Activated B cell treated with CpG ODN at 0.5 μM for 24 hours (primary cell): ENCODE measurements around the gene MBNL1. TPM values are rescaled to one million over a fixed set of nuclear protein-coding genes. Genes with fewer than 3 reads are reported as not detected.

Experiments used
- ATAC-seq: fragments of 200-7000 bp; cut with Tn5 transposase; one replicate; pipeline ENCODE4 v1.10.0; 2021; ENCODE audit warnings: low read depth, mild to moderate bottlenecking, moderate library complexity
- CTCF ChIA-PET: fragments of 350-600 bp; sonication (Branson Sonifier 250); formaldehyde crosslinking; loops from one replicate; lab custom pipeline; 2021; ENCODE audit warnings: antibody characterized with exemption; lab: Charles Lee
- POLR2A ChIA-PET: fragments of 350-600 bp; sonication (Branson Sonifier 250); formaldehyde crosslinking; loops from one replicate; lab custom pipeline; 2021; ENCODE audit warnings: antibody characterized with exemption; lab: Charles Lee
- DNase-seq: peaks from one replicate; pipeline ENCODE4 v3.0.0; 2022
- H3K27ac Mint-ChIP-seq: one replicate; pipeline ENCODE4 v1.8.0; 2020; ENCODE audit warnings: mixed read lengths
- H3K27me3 Mint-ChIP-seq: one replicate; pipeline ENCODE4 v1.8.0; 2021; ENCODE audit warnings: mixed read lengths
- H3K36me3 Mint-ChIP-seq: one replicate; pipeline ENCODE4 v1.8.0; 2021; ENCODE audit warnings: low read depth, mixed read lengths
- H3K4me1 Mint-ChIP-seq: one replicate; pipeline ENCODE4 v1.8.0; 2021; ENCODE audit warnings: mixed read lengths
- H3K4me3 Mint-ChIP-seq: one replicate; pipeline ENCODE4 v1.8.0; 2020; ENCODE audit warnings: mild to moderate bottlenecking, mixed read lengths
- H3K9me3 Mint-ChIP-seq: one replicate; pipeline ENCODE4 v1.8.0; 2020; ENCODE audit warnings: mixed read lengths
- intact Hi-C: fragments of 100-400 bp; cut with micrococcal nuclease; formaldehyde crosslinking; loops from one replicate; pipeline ENCODE4 v1.15.1; 2024
- total RNA-seq: library from RNA; stranded (reverse); gene quantifications from 2 replicates; pipeline ENCODE4 v1.2.3, GENCODE V29; 2022
- TF ChIP-seq, protein P1 (sequence below): fragments of 200-600 bp; IDR thresholded peaks from one replicate; pipeline ENCODE4 v1.8.0; 2022; ENCODE audit warnings: antibody characterized with exemption, mild to moderate bottlenecking

Gene MBNL1
- total RNA-seq, 1 donor from 2014 or later: 561 TPM

DNA sequence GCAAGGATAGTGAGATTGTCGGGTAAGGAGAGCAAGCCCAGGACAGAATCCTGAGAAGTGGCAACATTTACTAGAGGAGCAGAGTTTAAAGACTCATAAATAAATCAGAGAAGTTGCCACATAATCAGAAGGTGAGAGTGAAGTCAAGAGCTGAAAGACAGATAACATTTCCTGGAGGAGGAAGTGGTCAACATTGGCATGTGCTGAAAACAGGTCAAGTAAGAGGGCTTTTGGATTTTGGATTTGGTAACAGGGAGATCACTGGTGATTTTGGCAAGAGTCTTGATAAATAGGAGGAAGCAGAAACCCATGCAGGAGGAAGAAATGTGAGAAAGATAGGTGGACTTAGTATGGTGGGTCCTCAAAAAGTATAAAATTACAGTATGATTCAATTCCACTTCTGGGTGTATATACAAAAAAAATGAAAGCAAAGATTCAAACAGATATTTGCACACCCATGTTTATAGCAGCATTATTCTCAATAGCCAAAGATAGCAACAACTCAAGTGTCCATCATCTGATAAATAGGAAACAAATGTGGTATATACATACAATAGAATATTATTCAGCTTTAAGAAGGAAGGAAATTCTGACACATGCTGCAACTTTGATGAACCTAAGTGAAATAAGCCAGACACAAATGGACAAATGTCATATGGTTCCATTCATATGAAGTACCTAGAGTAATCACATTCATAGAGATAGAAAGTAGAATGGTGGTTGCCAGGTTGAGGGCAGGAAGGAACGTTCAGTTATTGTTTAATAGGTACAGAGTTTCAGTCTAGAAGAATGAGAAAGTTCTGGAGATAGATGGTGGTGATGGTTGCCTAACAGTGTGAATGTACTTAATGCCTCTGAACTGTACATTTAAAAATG lies 27.3 kb upstream of the MBNL1 start:
- DNase-seq (no peak), ATAC-seq (no peak)
- H3K9me3 Mint-ChIP-seq: no peaks in the 10 kb centered on the region
- peak overlapping the region; percentile 90 for H3K27ac Mint-ChIP-seq
- peak overlapping the region; percentile 62 for H3K4me3 Mint-ChIP-seq
- TF ChIP-seq, protein P1, sequence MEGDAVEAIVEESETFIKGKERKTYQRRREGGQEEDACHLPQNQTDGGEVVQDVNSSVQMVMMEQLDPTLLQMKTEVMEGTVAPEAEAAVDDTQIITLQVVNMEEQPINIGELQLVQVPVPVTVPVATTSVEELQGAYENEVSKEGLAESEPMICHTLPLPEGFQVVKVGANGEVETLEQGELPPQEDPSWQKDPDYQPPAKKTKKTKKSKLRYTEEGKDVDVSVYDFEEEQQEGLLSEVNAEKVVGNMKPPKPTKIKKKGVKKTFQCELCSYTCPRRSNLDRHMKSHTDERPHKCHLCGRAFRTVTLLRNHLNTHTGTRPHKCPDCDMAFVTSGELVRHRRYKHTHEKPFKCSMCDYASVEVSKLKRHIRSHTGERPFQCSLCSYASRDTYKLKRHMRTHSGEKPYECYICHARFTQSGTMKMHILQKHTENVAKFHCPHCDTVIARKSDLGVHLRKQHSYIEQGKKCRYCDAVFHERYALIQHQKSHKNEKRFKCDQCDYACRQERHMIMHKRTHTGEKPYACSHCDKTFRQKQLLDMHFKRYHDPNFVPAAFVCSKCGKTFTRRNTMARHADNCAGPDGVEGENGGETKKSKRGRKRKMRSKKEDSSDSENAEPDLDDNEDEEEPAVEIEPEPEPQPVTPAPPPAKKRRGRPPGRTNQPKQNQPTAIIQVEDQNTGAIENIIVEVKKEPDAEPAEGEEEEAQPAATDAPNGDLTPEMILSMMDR: no peak
- H3K4me1 Mint-ChIP-seq: peaks cover 77% of the 10 kb centered on the region
- intact Hi-C loops: loop anchor here (10.0 kb wide), 1 partner anchor 857 kb away; the partner anchor contains the start of gene P2RY12
- peaks cover 2% of the 10 kb centered on the region for H3K36me3 Mint-ChIP-seq
- POLR2A ChIA-PET: interaction anchor here (0.6 to 8.0 kb wide), 4 partner anchors 27 to 1478 kb away, joined by 3 to 150 read pairs (median 62); partner anchors contain the start of gene MBNL1
- H3K27me3 Mint-ChIP-seq: no peaks in the 10 kb centered on the region
- CTCF ChIA-PET: no interaction called here

DNA sequence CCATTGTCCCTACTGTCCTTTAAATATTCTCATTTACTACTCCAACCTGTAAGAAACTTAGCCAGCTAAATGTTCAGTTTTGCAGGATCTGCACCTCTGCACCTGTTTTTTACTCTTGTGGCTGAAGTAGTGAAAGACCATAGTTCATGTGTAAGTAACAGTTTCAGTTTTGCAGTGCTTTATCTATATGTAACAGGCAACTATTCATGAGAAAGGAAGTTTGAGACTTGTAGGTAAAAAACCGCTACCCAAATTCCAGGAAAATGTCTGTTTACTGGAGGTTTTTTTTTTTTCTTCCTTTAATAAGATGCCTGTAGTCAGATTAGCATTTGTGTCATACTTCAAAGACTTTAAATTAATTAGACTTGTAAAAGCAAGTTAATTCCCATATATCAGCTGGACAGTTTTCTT lies 25.4 kb upstream of the MBNL1 start:
- peak; percentile 43 for ATAC-seq
- Mint-ChIP-seq H3K9me3 (no peaks in the 10 kb centered on the region), H3K4me3 (peak overlapping the region; percentile 86), H3K36me3 (peaks cover 2% of the 10 kb centered on the region), H3K27me3 (no peaks in the 10 kb centered on the region), H3K27ac (peak overlapping the region; percentile 90), H3K4me1 (peaks cover 67% of the 10 kb centered on the region)
- no peak for DNase-seq
- TF ChIP-seq, protein P1: no peak
- intact Hi-C loops: loop anchor here (1.0 to 10.0 kb wide), 2 partner anchors 9 to 859 kb away; partner anchors contain the start of gene P2RY12
- POLR2A ChIA-PET: interaction anchor here (0.7 to 8.0 kb wide), 12 partner anchors 10 to 270 kb away, joined by 3 to 150 read pairs (median 10); partner anchors contain the start of gene MBNL1
- CTCF ChIA-PET: interaction anchor here (0.7 to 5.1 kb wide), 8 partner anchors 9 to 201 kb away, joined by 3 to 24 read pairs (median 5); partner anchors contain the start of gene MBNL1

DNA sequence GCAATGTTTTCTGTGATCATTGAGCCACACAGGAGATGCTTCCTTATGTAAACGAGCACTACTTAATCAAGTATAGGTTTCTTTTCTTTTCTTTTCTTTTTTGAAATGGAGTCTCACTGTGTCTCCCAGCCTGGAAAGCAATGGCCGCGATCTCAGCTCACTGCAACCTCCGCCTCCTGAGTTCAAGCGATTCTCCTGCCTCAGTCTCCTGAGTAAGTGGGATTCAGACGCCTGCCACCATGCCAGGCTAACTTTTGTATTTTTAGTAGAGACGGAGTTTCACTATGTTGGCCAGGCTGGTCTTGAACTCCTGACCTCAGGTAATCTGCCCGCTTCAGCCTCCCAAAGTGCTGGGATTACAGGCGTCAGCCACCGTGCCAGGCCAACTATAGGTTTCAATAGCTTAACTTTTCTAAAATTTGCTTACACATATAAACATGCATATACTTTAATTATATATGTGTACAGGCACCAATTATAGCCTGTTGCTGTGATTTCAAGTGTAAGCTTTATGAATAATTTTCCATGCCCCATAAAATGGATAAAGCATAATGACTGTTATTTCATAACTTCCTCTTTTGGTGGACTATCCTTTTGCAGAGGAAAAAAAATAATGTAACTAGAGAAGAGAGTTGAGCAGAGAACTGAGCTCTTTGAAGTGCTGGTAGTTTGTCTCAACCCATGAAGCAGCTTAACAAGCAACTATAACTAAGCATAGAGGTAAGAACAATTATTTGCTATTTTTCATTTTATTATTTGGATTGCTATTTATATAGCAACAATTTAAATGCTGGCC lies 24.8 kb upstream of the MBNL1 start:
- H3K4me1 Mint-ChIP-seq: peaks cover 64% of the 10 kb centered on the region
- intact Hi-C loops: loop anchor here (1.0 to 10.0 kb wide), 6 partner anchors 10 to 859 kb away; partner anchors contain the start of genes MBNL1 and P2RY12

DNA sequence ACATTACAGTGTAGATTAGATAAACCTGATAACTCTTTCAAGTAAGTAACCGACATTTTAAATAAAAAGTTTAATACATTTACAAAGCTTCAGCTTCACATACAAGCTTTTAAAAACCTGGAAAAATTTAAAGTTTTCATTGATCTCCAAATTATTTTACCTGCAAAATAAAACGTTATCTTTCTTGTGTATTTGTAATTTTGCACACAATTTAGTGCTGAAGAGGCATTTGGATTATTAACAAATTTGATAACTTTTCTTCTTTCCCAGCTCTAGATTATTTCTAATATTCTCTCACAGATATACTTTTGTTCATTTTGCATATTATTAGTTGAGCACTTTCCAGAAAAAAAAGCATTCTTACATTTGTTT lies 24.2 kb upstream of the MBNL1 start:
- H3K27me3 Mint-ChIP-seq: no peaks in the 10 kb centered on the region
- intact Hi-C loops: loop anchor here (1.0 to 10.0 kb wide), 5 partner anchors 10 to 860 kb away; partner anchors contain the start of genes MBNL1 and P2RY12
- H3K9me3 Mint-ChIP-seq: no peaks in the 10 kb centered on the region
- ChIA-PET CTCF (interaction anchor here (1.8 to 5.1 kb wide), 4 partner anchors 24 to 61 kb away, joined by 5 to 24 read pairs (median 8); partner anchors contain the start of gene MBNL1), POLR2A (interaction anchor here (0.6 to 8.0 kb wide), 14 partner anchors 11 to 860 kb away, joined by 3 to 150 read pairs (median 8); partner anchors contain the start of genes MBNL1 and P2RY12)
- H3K4me1 Mint-ChIP-seq: peaks cover 64% of the 10 kb centered on the region
- TF ChIP-seq, protein P1: no peak
- no peak for ATAC-seq
- H3K4me3 Mint-ChIP-seq: peak overlapping the region; percentile 86
- H3K36me3 Mint-ChIP-seq: peaks cover 2% of the 10 kb centered on the region
- DNase-seq: no peak
- H3K27ac Mint-ChIP-seq: peak overlapping the region; percentile 90

More for the DNA sequence above, 24.8 kb upstream of the MBNL1 start:
- Mint-ChIP-seq H3K4me3 (peak overlapping the region; percentile 86), H3K27ac (peak overlapping the region; percentile 90), H3K9me3 (no peaks in the 10 kb centered on the region), H3K36me3 (peaks cover 2% of the 10 kb centered on the region), H3K27me3 (no peaks in the 10 kb centered on the region)
- ChIA-PET CTCF (interaction anchor here (0.9 to 5.1 kb wide), 7 partner anchors 9 to 200 kb away, joined by 3 to 24 read pairs (median 5); partner anchors contain the start of gene MBNL1), POLR2A (interaction anchor here (0.6 to 8.0 kb wide), 16 partner anchors 11 to 859 kb away, joined by 3 to 150 read pairs (median 6); partner anchors contain the start of genes MBNL1 and P2RY12)
- ATAC-seq (peak; percentile 66), DNase-seq (peak; percentile 22)
- TF ChIP-seq, protein P1: no peak
